T-cell (primary cell): Measurements from ENCODE around the gene ZNF205. TPM values are rescaled to one million over a fixed set of nuclear protein-coding genes. Genes with fewer than 3 reads are reported as not detected.
A peak's percentile ranks its signal among the peaks of the same experiment; 100 is the strongest.
"Not testable (repeated sequence)": the region's sequence is repeated elsewhere in the genome, so short reads cannot be mapped to it uniquely, and the experiment has no call there.

Experiments
- ATAC-seq, 4 experiments: fragments of 200-7000 bp in 3 of 4; fragments of 150-1000 bp in 1 of 4; cut with Tn5 transposase; replicated peaks in 1 of 4; 1 replicate in 3 of 4; 2 replicates in 1 of 4; pipeline ENCODE4 v1.10.0; 2021; ENCODE audit warnings: moderate library complexity in 3 of 4, mild to moderate bottlenecking in 2 of 4, moderate number of reproducible peaks in 1 of 4
- CTCF ChIA-PET, 2 donors: fragments of 300-600 bp; sonication (Branson Sonifier 250); formaldehyde crosslinking; loops; one replicate each; lab custom pipeline; 2022; ENCODE audit warnings: antibody characterized with exemption in 2 of 2; lab: Charles Lee
- POLR2A ChIA-PET, 2 donors: fragments of 300-600 bp; sonication (Branson Sonifier 250); formaldehyde crosslinking; loops; one replicate each; lab custom pipeline; 2022; ENCODE audit warnings: antibody characterized with exemption in 2 of 2; lab: Charles Lee
- DNase-seq, 35 experiments: peaks; one replicate each; pipeline versions ENCODE4 v3.0.0 to v3.0.0-alpha.2; 2013 to 2023
- H3K27ac ChIP-seq: one replicate; pipeline ENCODE4 v1.5.1; 2013; ENCODE audit warnings: low read length
- H3K27me3 ChIP-seq, 2 experiments: replicated peaks in 1 of 2; 1 replicate in 1 of 2; 2 replicates in 1 of 2; pipeline versions ENCODE4 v1.6.1 to v1.7.0; 2013; ENCODE audit warnings: low read length in 1 of 2, mixed read lengths in 1 of 2; ENCODE audit not compliant: control insufficient read depth in 2 of 2, insufficient read depth in 2 of 2; ENCODE audit errors: extremely low read depth in 1 of 2
- H3K36me3 ChIP-seq, 2 donors: 1 replicate in 1 of 2; 2 replicates in 1 of 2; pipeline versions ENCODE4 v1.6.1 to v1.7.0; 2013; ENCODE audit warnings: low read length in 1 of 2; ENCODE audit not compliant: control insufficient read depth in 2 of 2, insufficient read depth in 1 of 2; ENCODE audit errors: extremely low read depth in 1 of 2
- H3K4me1 ChIP-seq, 2 experiments: 1 replicate in 1 of 2; 2 replicates in 1 of 2; pipeline versions ENCODE4 v1.6.1 to v1.7.0; 2013; ENCODE audit warnings: low read length in 2 of 2, mixed read lengths in 1 of 2; ENCODE audit not compliant: insufficient read depth in 2 of 2, control insufficient read depth in 1 of 2; ENCODE audit errors: extremely low read depth in 1 of 2
- H3K4me3 ChIP-seq, 2 donors: 1 replicate in 1 of 2; 2 replicates in 1 of 2; pipeline versions ENCODE4 v1.5.1 to v1.7.0; 2013; ENCODE audit warnings: mild to moderate bottlenecking in 2 of 2, low read length in 1 of 2, moderate library complexity in 1 of 2; ENCODE audit not compliant: control insufficient read depth in 1 of 2; ENCODE audit errors: extremely low read depth in 1 of 2
- H3K9me3 ChIP-seq: 2 replicates; pipeline ENCODE4 v1.7.0; 2013
- H3K27ac Mint-ChIP-seq, 2 donors: one replicate each; pipeline ENCODE4 v1.8.0; 2020 to 2021; ENCODE audit warnings: mild to moderate bottlenecking in 2 of 2, mixed read lengths in 2 of 2
- H3K27me3 Mint-ChIP-seq, 2 donors: one replicate each; pipeline ENCODE4 v1.8.0; 2021 to 2022; ENCODE audit warnings: mixed read lengths in 2 of 2
- H3K36me3 Mint-ChIP-seq: one replicate; pipeline ENCODE4 v1.8.0; 2021; ENCODE audit warnings: mixed read lengths
- H3K4me1 Mint-ChIP-seq, 3 donors: one replicate each; pipeline ENCODE4 v1.8.0; 2020 to 2022; ENCODE audit warnings: mixed read lengths in 3 of 3, mild to moderate bottlenecking in 1 of 3
- H3K4me3 Mint-ChIP-seq, 3 donors: one replicate each; pipeline ENCODE4 v1.8.0; 2020 to 2022; ENCODE audit warnings: mild to moderate bottlenecking in 3 of 3, mixed read lengths in 3 of 3, moderate library complexity in 3 of 3
- H3K9me3 Mint-ChIP-seq, 3 donors: one replicate each; pipeline ENCODE4 v1.8.0; 2020 to 2022; ENCODE audit warnings: mixed read lengths in 3 of 3
- WGBS: methylation state at CpG from one replicate; pipeline ENCODE4 v1.1.5; 2013; ENCODE audit warnings: missing lambda C conversion rate; ENCODE audit not compliant: insufficient coverage; 5-methylcytosine and 5-hydroxymethylcytosine counted together
- total RNA-seq, 35 experiments: library from RNA in 6 of 35; stranded (reverse) in 6 of 35; fragments of 120-200 nt in 1 of 35; gene quantifications; one replicate each; pipeline versions ENCODE4 v1.2.1 to v1.2.4 and lab custom pipeline; 2013 to 2026

Gene ZNF205
- total RNA-seq, 5 donors from 2014 or later (not counting 1 experiment from before 2014, with no cell fraction given), result 0.38 TPM; not detected in 4

- H3K36me3 Mint-ChIP-seq, POLR2A ChIA-PET, H3K4me3 Mint-ChIP-seq, ATAC-seq, DNase-seq, H3K9me3 ChIP-seq, H3K36me3 ChIP-seq, H3K4me3 ChIP-seq, H3K27me3 ChIP-seq, H3K27ac ChIP-seq, H3K9me3 Mint-ChIP-seq, CTCF ChIA-PET, H3K27me3 Mint-ChIP-seq: not testable (repeated sequence)
- WGBS, result 98% methylated on average over 13 of the region's 13 CpGs
- H3K27ac Mint-ChIP-seq, result peak overlapping the region; percentile 28 to 36
- peaks cover 6 to 52% of the 10 kb centered on the region in 2 experiments for H3K4me1 ChIP-seq
- peaks cover 52 to 76% (median 71%) of the 10 kb centered on the region in 3 donors for H3K4me1 Mint-ChIP-seq
Observed at GRCh38 chr16:3081957-3082356, 30.4 kb upstream of the ZNF205 start.

- ATAC-seq, H3K9me3 ChIP-seq, H3K4me3 Mint-ChIP-seq, H3K27ac Mint-ChIP-seq, H3K27me3 Mint-ChIP-seq, H3K9me3 Mint-ChIP-seq, DNase-seq, H3K36me3 Mint-ChIP-seq, H3K27ac ChIP-seq, CTCF ChIA-PET, H3K27me3 ChIP-seq, H3K4me3 ChIP-seq, H3K36me3 ChIP-seq: not testable (repeated sequence)
- POLR2A ChIA-PET, result interaction anchor here in 1 of 2 donors (0.6 to 0.7 kb wide), 2 partner anchors 29 to 32 kb away, joined by 3 read pairs; partner anchors contain the start of gene ZNF205
- H3K4me1 ChIP-seq, result peaks cover 11 to 52% of the 10 kb centered on the region in 2 experiments
- peaks cover 50 to 74% (median 71%) of the 10 kb centered on the region in 3 donors for H3K4me1 Mint-ChIP-seq
- WGBS, result 98% methylated on average over 8 of the region's 8 CpGs
Observed at GRCh38 chr16:3083408-3083807, 29.0 kb upstream of the ZNF205 start.

GRCh38 chr16:3084491-3084890, 27.9 kb upstream of the ZNF205 start:
- ChIA-PET CTCF (no interaction called here), POLR2A (no interaction called here)
- Mint-ChIP-seq H3K4me1 (peaks cover 48 to 70% (median 67%) of the 10 kb centered on the region in 3 donors), H3K9me3 (no peaks in the 10 kb centered on the region), H3K27me3 (no peaks in the 10 kb centered on the region), H3K27ac (peak overlapping the region; percentile 76 to 80), H3K36me3 (peaks cover 4% of the 10 kb centered on the region), H3K4me3 (peak overlapping the region in 1 of 3 donors; percentile 67)
- ATAC-seq (no peak), DNase-seq (no peak)
- Histone ChIP-seq H3K27me3 (peaks cover 0 to 5% of the 10 kb centered on the region in 2 experiments), H3K4me1 (peaks cover 11 to 57% of the 10 kb centered on the region in 2 experiments), H3K4me3 (no peak overlapping the region), H3K27ac (no peak overlapping the region), H3K9me3 (no peaks in the 10 kb centered on the region), H3K36me3 (no peaks in the 10 kb centered on the region)
- 100% methylated on average over 1 of the region's 1 CpG for WGBS

- H3K4me3 ChIP-seq, result no peak overlapping the region
- ChIA-PET POLR2A (interaction anchor here in 1 of 2 donors (1.0 kb wide), 1 partner anchor 16 kb away, joined by 4 read pairs; no protein-coding TSS in a partner anchor), CTCF (interaction anchor here in 1 of 2 donors (0.6 kb wide), 1 partner anchor 46 kb away, joined by 4 read pairs; no protein-coding TSS in a partner anchor)
- H3K36me3 ChIP-seq, result no peaks in the 10 kb centered on the region
- no peaks in the 10 kb centered on the region for H3K9me3 ChIP-seq
- H3K36me3 Mint-ChIP-seq, result peaks cover 4% of the 10 kb centered on the region
- H3K4me1 Mint-ChIP-seq, result peaks cover 42 to 64% (median 61%) of the 10 kb centered on the region in 3 donors
- H3K27me3 Mint-ChIP-seq, result no peaks in the 10 kb centered on the region
- H3K4me3 Mint-ChIP-seq, result peak overlapping the region in 1 of 3 donors; percentile 67
- H3K27ac ChIP-seq, result no peak overlapping the region
- no peak for DNase-seq
- no peak for ATAC-seq
- H3K27ac Mint-ChIP-seq, result peak overlapping the region; percentile 76 to 80
- no peaks in the 10 kb centered on the region for H3K9me3 Mint-ChIP-seq
- WGBS, result 100% methylated on average over 1 of the region's 7 CpGs
- H3K4me1 ChIP-seq, result peaks cover 11 to 54% of the 10 kb centered on the region in 2 experiments
- peaks cover 0 to 5% of the 10 kb centered on the region in 2 experiments for H3K27me3 ChIP-seq
Observed at GRCh38 chr16:3084969-3085670, 27.3 kb upstream of the ZNF205 start.

GRCh38 chr16:3085868-3086595, 26.4 kb upstream of the ZNF205 start:
- Histone ChIP-seq H3K27me3 (peaks cover 0 to 5% of the 10 kb centered on the region in 2 experiments), H3K27ac (no peak overlapping the region), H3K36me3 (no peaks in the 10 kb centered on the region), H3K4me1 (peaks cover 11 to 55% of the 10 kb centered on the region in 2 experiments), H3K4me3 (no peak overlapping the region), H3K9me3 (no peaks in the 10 kb centered on the region)
- Mint-ChIP-seq H3K27me3 (no peaks in the 10 kb centered on the region), H3K27ac (peak overlapping the region; percentile 76 to 85), H3K9me3 (no peaks in the 10 kb centered on the region), H3K4me3 (peak overlapping the region; percentile 65 to 67 (median 66)), H3K4me1 (peaks cover 37 to 62% (median 58%) of the 10 kb centered on the region in 3 donors), H3K36me3 (peaks cover under 1% of the 10 kb centered on the region)
- WGBS, result 96% methylated on average over 9 of the region's 17 CpGs
- no peak for DNase-seq
- ChIA-PET POLR2A (interaction anchor here in 1 of 2 donors (1.0 kb wide), 1 partner anchor 17 kb away, joined by 4 read pairs; no protein-coding TSS in a partner anchor), CTCF (no interaction called here)
- ATAC-seq, result no peak

- H3K4me1 Mint-ChIP-seq, result peaks cover 40 to 64% (median 60%) of the 10 kb centered on the region in 3 donors
- Histone ChIP-seq H3K4me1 (peaks cover 11 to 57% of the 10 kb centered on the region in 2 experiments), H3K36me3 (no peaks in the 10 kb centered on the region), H3K27me3 (peaks cover 0 to 5% of the 10 kb centered on the region in 2 experiments), H3K27ac (no peak overlapping the region), H3K9me3 (no peaks in the 10 kb centered on the region), H3K4me3 (no peak overlapping the region)
- ATAC-seq, result peak; percentile 65 to 81 (median 72)
- H3K4me3 Mint-ChIP-seq, result peak overlapping the region; percentile 65 to 67 (median 66)
- no peaks in the 10 kb centered on the region for H3K9me3 Mint-ChIP-seq
- no peaks in the 10 kb centered on the region for H3K27me3 Mint-ChIP-seq
- POLR2A ChIA-PET, result no interaction called here
- 91% methylated on average over 7 of the region's 14 CpGs for WGBS
- H3K27ac Mint-ChIP-seq, result peak overlapping the region; percentile 77 to 85
- DNase-seq, result no peak
- CTCF ChIA-PET, result no interaction called here
- H3K36me3 Mint-ChIP-seq, result no peaks in the 10 kb centered on the region
Observed at GRCh38 chr16:3086596-3087242, 25.7 kb upstream of the ZNF205 start.
